Heart right ventricle (tissue), 16 donors: ENCODE measurements around the gene NUDT22. TPM values are rescaled to one million over a fixed set of nuclear protein-coding genes. Genes with fewer than 3 reads are reported as not detected.

Source experiments
- ATAC-seq, 8 donors: fragments of 200-7000 bp; cut with Tn5 transposase; one replicate each; pipeline ENCODE4 v1.9.1; 2020; ENCODE audit warnings: mild to moderate bottlenecking in 8 of 8, moderate library complexity in 8 of 8, moderate number of reproducible peaks in 1 of 8
- DNase-seq, 2 donors: peaks; one replicate each; pipeline ENCODE4 v3.0.0-alpha.2; 2020
- H3K27ac ChIP-seq, 10 donors: fragments of 200-600 bp; sonication (generic) in 2 of 10; one replicate each; pipeline versions ENCODE4 v1.5.0 to v1.8.0; 2020 to 2022; ENCODE audit warnings: mild to moderate bottlenecking in 3 of 10
- H3K27me3 ChIP-seq, 7 donors: fragments of 200-600 bp; one replicate each; pipeline ENCODE4 v1.8.0; 2021 to 2022; ENCODE audit warnings: mild to moderate bottlenecking in 2 of 7
- H3K36me3 ChIP-seq, 9 donors: fragments of 200-600 bp; sonication (generic) in 1 of 9; one replicate each; pipeline versions ENCODE4 v1.5.0 to v1.8.0; 2020 to 2022; ENCODE audit warnings: mild to moderate bottlenecking in 2 of 9
- H3K4me1 ChIP-seq, 9 donors: fragments of 200-600 bp; sonication (generic) in 1 of 9; one replicate each; pipeline versions ENCODE4 v1.5.0 to v1.8.0; 2020 to 2022; ENCODE audit warnings: mild to moderate bottlenecking in 4 of 9
- H3K4me3 ChIP-seq, 10 donors: fragments of 200-600 bp; sonication (generic) in 2 of 10; one replicate each; pipeline versions ENCODE4 v1.5.0 to v1.8.0; 2020 to 2022; ENCODE audit warnings: mild to moderate bottlenecking in 7 of 10, moderate library complexity in 2 of 10
- H3K9me3 ChIP-seq, 11 donors: fragments of 200-600 bp in 10 of 11; sonication (generic) in 2 of 11; one replicate each; pipeline versions ENCODE4 v1.5.0 to v1.8.0; 2013 to 2022; ENCODE audit warnings: mild to moderate bottlenecking in 2 of 11, control low read depth in 1 of 11, moderate library complexity in 1 of 11
- WGBS, 2 donors: extraction: QIAGEN DNeasy Blood & Tissue Kit; methylation state at CpG; one replicate each; pipeline ENCODE4 v1.1.7; 2013; ENCODE audit warnings: inconsistent platforms in 1 of 2; 5-methylcytosine and 5-hydroxymethylcytosine counted together
- intact Hi-C, 10 donors: fragments of 100-400 bp; cut with DNase I; formaldehyde crosslinking; loops; one replicate each; pipeline versions ENCODE4 v1.11.1 to v1.14.2; 2022
- polyA plus RNA-seq, 2 donors: library from polyadenylated mRNA; stranded (reverse); fragments of 200-250 nt; gene quantifications; one replicate each; pipeline ENCODE4 v1.2.3, GENCODE V29; 2013
- total RNA-seq, 10 donors: library from RNA; stranded (reverse); fragmentation: NEBNext Ultra II Directional in 3 of 10; extraction: Animal tissue kit (Norgen Biotek cat#: 25700) in 3 of 10; gene quantifications; one replicate each; pipeline versions ENCODE4 v1.2.1 to v1.2.4, GENCODE V29; 2021 to 2023
- TF ChIP-seq, protein P1 (sequence below), 9 donors: fragments of 200-600 bp; sonication (generic) in 2 of 9; IDR thresholded peaks; one replicate each; pipeline versions ENCODE4 v1.5.0 to v1.8.0; 2021 to 2022; ENCODE audit warnings: antibody characterized with exemption in 9 of 9, mild to moderate bottlenecking in 5 of 9, moderate library complexity in 1 of 9
- donor health status: Arrhythmogenic right ventricular cardiomyopathy.
- donor health status: ischemic (EF 13 %, LVEDD 7.1; RV severe dilation, severe dysfunction).
- donor health status: healthy with polysubstance abuse.
- donor health status: DM: no; HTN: yes; CAD: no.
- donor health status: DM: no; HTN: no; CAD: no.
- donor health status: ischemic (EF 25% LVEDD 6.9; RV normal size, moderate dysfunction).
- donor health status: ischemic (EF 25% LVEDD 5.7; RV mildly dilated, moderate dysfunction).
- donor health status: healthy.
- donor health status: DM: yes; HTN: yes; CAD: no.
- donor health status: Ischemic cardiomyopathy.
- donor health status: ischemic (EF 35%, LVEDD 5.7; RV mildly dilated, moderate dysfunction).
- donor health status: nonischemic (EF 11% LVEDD 7.7; RV severe dilation, severe dysfunction).
- donor health status: DM: yes; HTN: yes; CAD: no.
- donor health status: PGD.
- donor health status: ischemic (EF 29% LVEDD 5.4; RV normal size, mild dysfunction).
- donor health status: nonischemic (EF 23%, LVEDD 6.1; RV moderate dilation, normal function).

NUDT22 gene
- total and polyA plus RNA-seq, 12 donors: 57.3 to 95.2 (median 72.6) TPM

DNA sequence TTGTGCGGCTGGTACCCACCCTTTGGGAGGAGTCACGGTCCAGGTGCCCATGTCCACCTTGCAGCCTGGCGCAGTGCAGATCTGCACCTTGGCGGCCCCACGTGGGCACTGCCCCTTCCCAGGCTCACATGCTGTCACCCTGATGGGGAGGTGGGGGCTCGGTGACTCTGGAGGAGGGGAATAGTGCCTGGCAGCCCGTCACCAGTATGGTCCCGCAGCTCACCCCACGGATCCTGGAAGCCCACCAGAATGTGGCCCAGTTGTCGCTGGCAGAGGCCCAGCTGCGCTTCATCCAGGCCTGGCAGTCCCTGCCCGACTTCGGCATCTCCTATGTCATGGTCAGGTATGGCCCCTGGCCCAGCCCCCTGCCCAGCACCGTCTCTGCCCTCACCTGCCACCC, 5.3 kb upstream of the NUDT22 start:
- no peak overlapping the region for H3K4me3 ChIP-seq
- 93% methylated on average over 14 of the region's 14 CpGs for WGBS, 2 donors
- intact Hi-C loops: no loop called here
- TF ChIP-seq, protein P1, sequence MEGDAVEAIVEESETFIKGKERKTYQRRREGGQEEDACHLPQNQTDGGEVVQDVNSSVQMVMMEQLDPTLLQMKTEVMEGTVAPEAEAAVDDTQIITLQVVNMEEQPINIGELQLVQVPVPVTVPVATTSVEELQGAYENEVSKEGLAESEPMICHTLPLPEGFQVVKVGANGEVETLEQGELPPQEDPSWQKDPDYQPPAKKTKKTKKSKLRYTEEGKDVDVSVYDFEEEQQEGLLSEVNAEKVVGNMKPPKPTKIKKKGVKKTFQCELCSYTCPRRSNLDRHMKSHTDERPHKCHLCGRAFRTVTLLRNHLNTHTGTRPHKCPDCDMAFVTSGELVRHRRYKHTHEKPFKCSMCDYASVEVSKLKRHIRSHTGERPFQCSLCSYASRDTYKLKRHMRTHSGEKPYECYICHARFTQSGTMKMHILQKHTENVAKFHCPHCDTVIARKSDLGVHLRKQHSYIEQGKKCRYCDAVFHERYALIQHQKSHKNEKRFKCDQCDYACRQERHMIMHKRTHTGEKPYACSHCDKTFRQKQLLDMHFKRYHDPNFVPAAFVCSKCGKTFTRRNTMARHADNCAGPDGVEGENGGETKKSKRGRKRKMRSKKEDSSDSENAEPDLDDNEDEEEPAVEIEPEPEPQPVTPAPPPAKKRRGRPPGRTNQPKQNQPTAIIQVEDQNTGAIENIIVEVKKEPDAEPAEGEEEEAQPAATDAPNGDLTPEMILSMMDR (IDR thresholded peaks at IDR 0.05): no peak
- peaks cover 0 to 84% (median 0%) of the 10 kb centered on the region in 9 donors for H3K36me3 ChIP-seq
- H3K9me3 ChIP-seq: no peaks in the 10 kb centered on the region
- H3K27ac ChIP-seq: no peak overlapping the region
- ATAC-seq (no peak), DNase-seq (no peak)
- H3K4me1 ChIP-seq: peaks cover 6 to 23% (median 12%) of the 10 kb centered on the region in 9 donors
- no peaks in the 10 kb centered on the region for H3K27me3 ChIP-seq

DNA sequence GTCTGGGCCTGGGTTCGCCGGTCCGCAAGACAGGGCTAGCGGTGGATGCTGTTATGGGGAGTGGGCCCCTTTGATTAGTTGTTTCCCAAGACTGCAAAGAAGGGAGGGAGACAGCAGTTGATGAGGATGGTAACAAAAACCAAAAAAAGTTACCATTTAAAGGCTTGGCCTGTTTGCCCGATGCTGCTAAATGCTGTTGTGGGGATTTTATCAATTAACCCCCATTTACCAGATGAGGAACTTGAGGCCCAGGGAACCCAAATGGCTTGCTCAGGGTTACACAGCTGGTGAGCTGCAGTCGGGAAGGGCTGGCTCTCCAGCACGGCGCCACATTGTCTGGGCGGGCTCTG, 3.4 kb upstream of the NUDT22 start:
- TF ChIP-seq, protein P1 (IDR thresholded peaks at IDR 0.05): no peak

DNA sequence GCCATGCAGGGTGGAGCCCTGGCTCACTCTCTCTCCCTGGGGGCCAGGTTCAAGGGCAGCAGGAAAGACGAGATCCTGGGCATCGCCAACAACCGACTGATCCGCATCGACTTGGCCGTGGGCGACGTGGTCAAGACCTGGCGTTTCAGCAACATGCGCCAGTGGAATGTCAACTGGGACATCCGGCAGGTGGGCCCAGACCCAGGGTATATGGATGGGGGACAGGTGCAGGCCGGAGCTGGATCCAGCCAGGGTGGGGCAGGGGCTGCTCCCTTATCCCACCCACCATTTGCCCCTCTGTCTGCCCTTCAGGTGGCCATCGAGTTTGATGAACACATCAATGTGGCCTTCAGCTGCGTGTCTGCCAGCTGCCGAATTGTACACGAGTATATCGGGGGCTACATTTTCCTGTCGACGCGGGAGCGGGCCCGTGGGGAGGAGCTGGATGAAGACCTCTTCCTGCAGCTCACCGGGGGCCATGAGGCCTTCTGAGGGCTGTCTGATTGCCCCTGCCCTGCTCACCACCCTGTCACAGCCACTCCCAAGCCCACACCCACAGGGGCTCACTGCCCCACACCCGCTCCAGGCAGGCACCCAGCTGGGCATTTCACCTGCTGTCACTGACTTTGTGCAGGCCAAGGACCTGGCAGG, 2.9 kb upstream of the NUDT22 start:
- no peak for ATAC-seq
- TF ChIP-seq, protein P1 (IDR thresholded peaks at IDR 0.05): no peak
- peaks cover 0 to 64% (median 0%) of the 10 kb centered on the region in 9 donors for H3K36me3 ChIP-seq
- no peak overlapping the region for H3K4me3 ChIP-seq
- peak overlapping the region in 2 of 10 donors; percentile 7 to 15 for H3K27ac ChIP-seq
- intact Hi-C loops: no loop called here
- H3K27me3 ChIP-seq: no peaks in the 10 kb centered on the region
- peaks cover 16 to 40% (median 28%) of the 10 kb centered on the region in 9 donors for H3K4me1 ChIP-seq
- H3K9me3 ChIP-seq: no peaks in the 10 kb centered on the region
- no peak for DNase-seq
- WGBS, 2 donors: 76 to 81% methylated on average over 24 of the region's 24 CpGs

More for the DNA sequence above, 3.4 kb upstream of the NUDT22 start:
- H3K36me3 ChIP-seq: peaks cover 0 to 69% (median 0%) of the 10 kb centered on the region in 9 donors
- DNase-seq: peak in 1 of 2 donors; percentile 3
- H3K27ac ChIP-seq: no peak overlapping the region
- no peaks in the 10 kb centered on the region for H3K9me3 ChIP-seq
- peaks cover 16 to 35% (median 23%) of the 10 kb centered on the region in 9 donors for H3K4me1 ChIP-seq
- 74 to 79% methylated on average over 9 of the region's 9 CpGs for WGBS, 2 donors
- ATAC-seq: no peak
- H3K27me3 ChIP-seq: no peaks in the 10 kb centered on the region
- intact Hi-C loops: no loop called here
- no peak overlapping the region for H3K4me3 ChIP-seq

DNA sequence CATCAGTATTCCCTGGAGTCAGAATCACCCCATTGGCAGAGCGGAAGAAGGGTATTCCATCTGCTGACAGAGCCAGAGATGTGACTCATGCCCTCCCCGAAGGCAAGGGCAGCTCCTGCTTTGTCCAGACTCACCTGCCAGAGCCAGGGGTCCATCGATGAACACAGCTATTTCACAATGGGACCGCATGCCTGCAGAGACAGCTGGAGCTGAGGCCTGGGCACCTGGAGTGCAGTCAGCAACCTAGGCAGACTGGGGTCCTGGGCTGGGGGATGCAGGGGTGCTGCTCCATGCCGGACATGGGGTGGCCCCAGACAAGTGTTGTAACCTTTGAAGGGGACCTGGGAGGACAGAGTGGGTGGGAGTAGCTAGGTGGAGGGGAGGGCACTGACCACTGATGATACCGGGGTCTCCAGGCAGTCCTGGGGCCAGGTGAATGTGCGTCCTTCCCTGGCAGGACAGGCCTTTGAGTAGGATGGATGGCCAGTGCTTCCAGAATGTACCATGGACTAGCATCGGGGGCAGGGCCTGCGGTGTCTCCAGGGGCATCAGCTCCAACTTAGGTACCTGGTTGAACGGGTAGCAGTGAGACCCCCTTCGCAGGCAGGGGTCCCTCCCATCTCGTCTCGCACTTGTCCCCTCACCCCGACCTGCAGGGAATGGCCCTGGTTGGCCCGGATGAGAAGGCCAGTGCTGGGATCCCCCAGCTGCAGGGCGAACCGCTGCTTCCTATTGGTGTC, 1.8 kb upstream of the NUDT22 start:
- WGBS, 2 donors: 91 to 94% methylated on average over 17 of the region's 17 CpGs

More for the DNA sequence above, 1.8 kb upstream of the NUDT22 start:
- H3K27ac ChIP-seq: no peak overlapping the region
- DNase-seq: no peak
- no peaks in the 10 kb centered on the region for H3K9me3 ChIP-seq
- H3K4me1 ChIP-seq: peaks cover 16 to 49% (median 30%) of the 10 kb centered on the region in 9 donors
- H3K36me3 ChIP-seq: peaks cover 0 to 58% (median 0%) of the 10 kb centered on the region in 9 donors
- no peaks in the 10 kb centered on the region for H3K27me3 ChIP-seq
- no peak for ATAC-seq
- intact Hi-C loops: no loop called here
- peak overlapping the region in 1 of 10 donors; percentile 87 for H3K4me3 ChIP-seq
- TF ChIP-seq, protein P1 (IDR thresholded peaks at IDR 0.05): no peak
